GM18520 (cell line): ENCODE results near the gene PCDH12.

Experiments
- ATAC-seq: cut with Tn5 transposase; IDR thresholded peaks from one replicate; pipeline ENCODE4 v1.9.1; 2021; ENCODE audit not compliant: unreplicated experiment

PCDH12 gene

GRCh38 chr5:141958113-141958512, at the start of gene PCDH12:
PCDH12 (minus strand) TSS chr5:141958202; CDS start chr5:141957851, 351 bp downstream.
- no peak for ATAC-seq

- ATAC-seq: no peak
Observed at GRCh38 chr5:142007237-142007544, 49.2 kb upstream of the PCDH12 start.

- ATAC-seq: peak; percentile 32
Observed at GRCh38 chr5:142006363-142007236, 48.6 kb upstream of the PCDH12 start.

- ATAC-seq: no peak
Observed at GRCh38 chr5:142003266-142003800, 45.3 kb upstream of the PCDH12 start.

- no peak for ATAC-seq
Observed at GRCh38 chr5:142000704-142001484, 42.9 kb upstream of the PCDH12 start.

- no peak for ATAC-seq
Observed at GRCh38 chr5:142000173-142000572, 42.2 kb upstream of the PCDH12 start.

- ATAC-seq: no peak
Observed at GRCh38 chr5:141997358-141997960, 39.5 kb upstream of the PCDH12 start.

GRCh38 chr5:141995656-141996055, 37.7 kb upstream of the PCDH12 start:
- no peak for ATAC-seq

GRCh38 chr5:141994511-141995136, 36.6 kb upstream of the PCDH12 start:
- ATAC-seq: no peak

GRCh38 chr5:141992349-141992963, 34.5 kb upstream of the PCDH12 start:
- peak; percentile 65 for ATAC-seq

- no peak for ATAC-seq
Observed at GRCh38 chr5:141989720-141990119, 31.7 kb upstream of the PCDH12 start.

- no peak for ATAC-seq
Observed at GRCh38 chr5:141986072-141986471, 28.1 kb upstream of the PCDH12 start.

- no peak for ATAC-seq
Observed at GRCh38 chr5:141982626-141983025, 24.6 kb upstream of the PCDH12 start.

GRCh38 chr5:141978389-141978788, 20.4 kb upstream of the PCDH12 start:
- no peak for ATAC-seq

- no peak for ATAC-seq
Observed at GRCh38 chr5:141976176-141976575, 18.2 kb upstream of the PCDH12 start.

- ATAC-seq: no peak
Observed at GRCh38 chr5:141973871-141974595, 16.0 kb upstream of the PCDH12 start.

- ATAC-seq: peak; percentile 60
Observed at GRCh38 chr5:141969783-141970771, 12.1 kb upstream of the PCDH12 start.

GRCh38 chr5:141968914-141969608, 11.1 kb upstream of the PCDH12 start, which contains the start of gene RNF14:
RNF14 (plus strand) TSS chr5:141969105; CDS start chr5:141973589, 4,484 bp downstream.
- ATAC-seq: peak; percentile 87
